ENCODE measurements around the gene ATOSB. TPM values are rescaled to one million over a fixed set of nuclear protein-coding genes. Genes with fewer than 3 reads are reported as not detected.

ATOSB gene
- 15.6 and 23.3 TPM in 2 replicates for total RNA-seq (ENCODE audit: low replicate concordance)
- long read RNA-seq, partial matches to known transcripts, result 3 of 5 reads
- long read RNA-seq, other reads (novel, unspliced or antisense), result 2 of 5 reads

GRCh38 chr9:35115680-35116538 is at the start of gene ATOSB:
Gene ATOSB (minus strand): TSS chr9:35115862. CDS start chr9:35108274, 7,588 bp downstream.
- peak; percentile 98 for DNase-seq (ENCODE audit: extremely low spot score, unreplicated experiment)
- no peak for TF ChIP-seq CTCF (conservative IDR thresholded peaks at IDR 0.05)
- H3K36me3 Mint-ChIP-seq, result peaks cover 3% of the 10 kb centered on the region
- peak within 1 kb of the TSS; percentile 97 for H3K27ac Mint-ChIP-seq
- no peaks in the 10 kb centered on the region for H3K27me3 Mint-ChIP-seq
- peaks cover 25% of the 10 kb centered on the region for H3K4me1 Mint-ChIP-seq (ENCODE audit: unreplicated experiment)
- H3K4me3 Mint-ChIP-seq, result peak within 1 kb of the TSS; percentile 99
- H3K9me3 Mint-ChIP-seq, result peaks cover 4% of the 10 kb centered on the region

- Mint-ChIP-seq H3K4me1 (ENCODE audit: unreplicated experiment) (peaks cover 24% of the 10 kb centered on the region), H3K27ac (peak overlapping the region; percentile 30), H3K9me3 (no peaks in the 10 kb centered on the region), H3K4me3 (peak overlapping the region; percentile 52), H3K27me3 (no peaks in the 10 kb centered on the region), H3K36me3 (no peaks in the 10 kb centered on the region)
- no peak for TF ChIP-seq CTCF (conservative IDR thresholded peaks at IDR 0.05)
- no peak for DNase-seq (ENCODE audit: extremely low spot score, unreplicated experiment)
Observed at GRCh38 chr9:35164711-35165110, 49.0 kb upstream of the ATOSB start.

- no peaks in the 10 kb centered on the region for H3K36me3 Mint-ChIP-seq
- no peak for TF ChIP-seq CTCF (conservative IDR thresholded peaks at IDR 0.05)
- peaks cover 24% of the 10 kb centered on the region for H3K4me1 Mint-ChIP-seq (ENCODE audit: unreplicated experiment)
- no peak for DNase-seq (ENCODE audit: extremely low spot score, unreplicated experiment)
- H3K27me3 Mint-ChIP-seq, result no peaks in the 10 kb centered on the region
- peak overlapping the region; percentile 97 for H3K4me3 Mint-ChIP-seq
- peak overlapping the region; percentile 99 for H3K27ac Mint-ChIP-seq
- no peaks in the 10 kb centered on the region for H3K9me3 Mint-ChIP-seq
Observed at GRCh38 chr9:35163413-35163812, 47.8 kb upstream of the ATOSB start.

- Mint-ChIP-seq H3K4me1 (ENCODE audit: unreplicated experiment) (peaks cover 24% of the 10 kb centered on the region), H3K36me3 (no peaks in the 10 kb centered on the region), H3K27ac (peak overlapping the region; percentile 99), H3K4me3 (peak overlapping the region; percentile 97), H3K27me3 (no peaks in the 10 kb centered on the region), H3K9me3 (no peaks in the 10 kb centered on the region)
- no peak for DNase-seq (ENCODE audit: extremely low spot score, unreplicated experiment)
- no peak for TF ChIP-seq CTCF (conservative IDR thresholded peaks at IDR 0.05)
Observed at GRCh38 chr9:35162605-35163315, 47.1 kb upstream of the ATOSB start.

GRCh38 chr9:35161713-35162604 is 46.3 kb upstream of the ATOSB start, which contains the start of gene UNC13B:
Gene UNC13B (plus strand): TSS chr9:35162009. CDS start chr9:35162284, 275 bp downstream.
- H3K4me1 Mint-ChIP-seq (ENCODE audit: unreplicated experiment), result peaks cover 24% of the 10 kb centered on the region
- H3K27ac Mint-ChIP-seq, result peak within 1 kb of the TSS; percentile 99
- no peaks in the 10 kb centered on the region for H3K27me3 Mint-ChIP-seq
- H3K36me3 Mint-ChIP-seq, result no peaks in the 10 kb centered on the region
- no peaks in the 10 kb centered on the region for H3K9me3 Mint-ChIP-seq
- DNase-seq (ENCODE audit: extremely low spot score, unreplicated experiment), result peak; percentile 95
- peak within 1 kb of the TSS; percentile 97 for H3K4me3 Mint-ChIP-seq
- TF ChIP-seq CTCF (conservative IDR thresholded peaks at IDR 0.05), result peak; percentile 42

Measured in type B pancreatic cell (in vitro differentiated cells).